Neural cell (in vitro differentiated cells): ENCODE measurements around the gene AASDH.

Experiments used
- CTCF ChIP-seq: fragments of 450-650 bp; IDR thresholded peaks from 2 replicates; pipeline ENCODE4 v1.5.1; 2014; ENCODE audit warnings: antibody characterized with exemption, mild to moderate bottlenecking, moderate library complexity; ENCODE audit not compliant: poor library complexity, severe bottlenecking
- EP300 ChIP-seq: fragments of 450-650 bp; conservative IDR thresholded peaks from 2 replicates; pipeline ENCODE4 v1.6.1; 2014; ENCODE audit warnings: antibody characterized with exemption, mild to moderate bottlenecking, moderate library complexity; ENCODE audit not compliant: poor library complexity, severe bottlenecking
- EZH2 ChIP-seq: fragments of 200-600, 300-800 bp; shearing (Covaris generic), sonication (generic); IDR thresholded peaks from 2 replicates; pipeline ENCODE4 v1.6.1; 2014; ENCODE audit warnings: antibody characterized with exemption, low read length, borderline replicate concordance, mild to moderate bottlenecking; ENCODE audit not compliant: insufficient read depth, poor library complexity, severe bottlenecking
- MXI1 ChIP-seq: fragments of 450-650 bp; conservative IDR thresholded peaks from 2 replicates; pipeline ENCODE4 v1.6.1; 2014; ENCODE audit warnings: antibody characterized with exemption, mild to moderate bottlenecking; ENCODE audit not compliant: poor library complexity, severe bottlenecking
- POLR2AphosphoS5 ChIP-seq: IDR thresholded peaks from 2 replicates; pipeline ENCODE4 v1.6.1; 2012
- RAD21 ChIP-seq: fragments of 450-650 bp; conservative IDR thresholded peaks from 2 replicates; pipeline ENCODE4 v1.6.1; 2014; ENCODE audit warnings: antibody characterized with exemption, mild to moderate bottlenecking, moderate library complexity
- SMC3 ChIP-seq: fragments of 450-650 bp; conservative IDR thresholded peaks from 2 replicates; pipeline ENCODE4 v1.6.1; 2014; ENCODE audit warnings: antibody characterized with exemption, mild to moderate bottlenecking, moderate library complexity; ENCODE audit not compliant: poor library complexity
- TAF1 ChIP-seq: IDR thresholded peaks from 2 replicates; pipeline ENCODE4 v1.6.1; 2012; ENCODE audit warnings: low read depth
- TF ChIP-seq, protein P1 (sequence below): IDR thresholded peaks from 2 replicates; pipeline ENCODE4 v1.6.1; 2012; ENCODE audit warnings: borderline replicate concordance

- TF ChIP-seq CTCF: no peak
- no peak for TF ChIP-seq SMC3
- TF ChIP-seq, protein P1, sequence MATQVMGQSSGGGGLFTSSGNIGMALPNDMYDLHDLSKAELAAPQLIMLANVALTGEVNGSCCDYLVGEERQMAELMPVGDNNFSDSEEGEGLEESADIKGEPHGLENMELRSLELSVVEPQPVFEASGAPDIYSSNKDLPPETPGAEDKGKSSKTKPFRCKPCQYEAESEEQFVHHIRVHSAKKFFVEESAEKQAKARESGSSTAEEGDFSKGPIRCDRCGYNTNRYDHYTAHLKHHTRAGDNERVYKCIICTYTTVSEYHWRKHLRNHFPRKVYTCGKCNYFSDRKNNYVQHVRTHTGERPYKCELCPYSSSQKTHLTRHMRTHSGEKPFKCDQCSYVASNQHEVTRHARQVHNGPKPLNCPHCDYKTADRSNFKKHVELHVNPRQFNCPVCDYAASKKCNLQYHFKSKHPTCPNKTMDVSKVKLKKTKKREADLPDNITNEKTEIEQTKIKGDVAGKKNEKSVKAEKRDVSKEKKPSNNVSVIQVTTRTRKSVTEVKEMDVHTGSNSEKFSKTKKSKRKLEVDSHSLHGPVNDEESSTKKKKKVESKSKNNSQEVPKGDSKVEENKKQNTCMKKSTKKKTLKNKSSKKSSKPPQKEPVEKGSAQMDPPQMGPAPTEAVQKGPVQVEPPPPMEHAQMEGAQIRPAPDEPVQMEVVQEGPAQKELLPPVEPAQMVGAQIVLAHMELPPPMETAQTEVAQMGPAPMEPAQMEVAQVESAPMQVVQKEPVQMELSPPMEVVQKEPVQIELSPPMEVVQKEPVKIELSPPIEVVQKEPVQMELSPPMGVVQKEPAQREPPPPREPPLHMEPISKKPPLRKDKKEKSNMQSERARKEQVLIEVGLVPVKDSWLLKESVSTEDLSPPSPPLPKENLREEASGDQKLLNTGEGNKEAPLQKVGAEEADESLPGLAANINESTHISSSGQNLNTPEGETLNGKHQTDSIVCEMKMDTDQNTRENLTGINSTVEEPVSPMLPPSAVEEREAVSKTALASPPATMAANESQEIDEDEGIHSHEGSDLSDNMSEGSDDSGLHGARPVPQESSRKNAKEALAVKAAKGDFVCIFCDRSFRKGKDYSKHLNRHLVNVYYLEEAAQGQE: no peak
- no peak for TF ChIP-seq EP300
- TF ChIP-seq MXI1: no peak
- TF ChIP-seq EZH2: no peak
- TF ChIP-seq RAD21: no peak
- TF ChIP-seq POLR2AphosphoS5: no peak
- TF ChIP-seq TAF1: no peak
Measured at GRCh38 chr4:56330691-56331090, 56.6 kb downstream of the AASDH start.
